COR-L47 (cell line): ENCODE measurements around the gene UMAD1.
"Not testable (repeated sequence)": the region's sequence is repeated elsewhere in the genome, so short reads cannot be mapped to it uniquely, and the experiment has no call there.

Experiments
- DNase-seq: peaks from one replicate; lab custom pipeline; 2025; lab: John Stamatoyannopoulos, UW

UMAD1 gene

DNA sequence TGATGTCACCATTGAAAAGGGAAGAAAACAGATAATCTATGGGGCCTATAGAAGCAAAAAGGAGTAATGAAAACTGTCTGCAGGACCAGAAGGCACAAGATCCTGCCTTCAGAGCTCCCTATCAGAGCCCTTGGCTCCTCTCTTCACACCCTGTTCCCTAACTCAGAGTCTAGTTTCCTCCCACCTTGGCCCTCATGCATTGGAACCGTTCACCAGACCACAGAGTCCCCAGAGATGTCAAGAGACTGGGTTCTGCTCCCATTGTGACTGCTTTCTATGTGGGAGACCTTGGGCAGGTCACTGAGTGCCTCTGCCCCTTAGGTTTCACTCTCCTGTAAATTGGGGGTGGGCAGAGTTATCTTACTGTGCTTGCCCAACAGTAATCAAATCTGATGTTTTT lies 158.0 kb downstream of the UMAD1 start:
- no peak for DNase-seq

DNA sequence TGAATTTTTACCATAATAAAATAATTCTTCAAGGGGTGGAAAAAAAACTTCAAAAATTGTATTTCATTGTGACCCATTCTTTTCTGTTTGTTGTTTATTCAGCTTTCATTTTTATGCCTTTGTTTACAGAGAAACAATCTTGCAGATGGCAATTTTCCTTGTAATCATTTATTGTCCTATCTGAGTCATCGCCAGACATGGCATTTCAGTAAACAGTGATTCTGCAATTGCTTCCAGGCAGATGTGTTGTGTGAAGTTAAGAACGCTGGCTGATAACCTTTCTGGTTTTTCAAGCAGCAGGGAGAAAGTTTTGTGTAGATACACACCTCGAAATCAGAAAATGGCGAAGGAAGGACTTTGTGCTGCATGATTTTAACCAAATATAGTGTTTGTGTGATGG lies 158.6 kb downstream of the UMAD1 start:
- peak; percentile 67 for DNase-seq

DNA sequence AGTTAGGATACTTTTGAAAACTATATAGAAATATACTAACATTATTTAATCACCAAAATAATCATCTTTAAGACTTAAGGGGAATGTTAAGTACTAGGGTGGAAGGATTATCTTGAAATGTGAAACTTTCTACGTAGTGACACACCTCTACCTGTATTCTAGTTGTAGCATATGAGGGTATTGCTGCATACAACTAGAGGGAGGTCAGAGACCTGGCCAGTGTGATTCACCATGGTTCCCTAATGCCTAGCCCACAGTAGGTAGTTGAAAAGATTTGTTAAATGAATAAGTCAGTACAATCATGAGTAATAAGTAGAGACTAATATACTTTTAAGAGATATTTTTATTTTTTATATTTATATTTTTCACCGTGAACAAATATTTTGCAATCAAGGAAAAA lies 162.0 kb downstream of the UMAD1 start:
- DNase-seq = no peak

DNA sequence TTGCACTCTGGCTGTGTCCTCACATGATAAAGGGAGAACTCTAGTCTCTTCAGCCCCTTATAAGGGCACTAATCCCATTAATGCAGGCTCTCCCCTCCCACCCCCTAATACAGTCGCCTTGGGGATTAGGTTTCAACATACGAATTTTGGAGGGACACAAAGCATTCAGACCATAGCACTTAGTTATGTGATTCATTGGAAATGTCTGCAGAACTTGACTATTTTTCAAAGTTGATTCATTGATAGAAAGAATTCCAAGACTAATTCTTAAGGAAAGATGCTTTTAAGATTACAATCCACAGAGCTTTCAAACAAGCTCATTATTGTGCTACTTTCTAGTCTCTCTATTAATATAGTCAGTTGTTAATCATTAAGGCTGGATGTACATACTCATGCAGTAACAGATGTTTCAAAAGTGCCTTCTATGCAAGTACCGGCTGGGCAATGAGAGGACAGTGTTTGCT lies 163.2 kb downstream of the UMAD1 start:
- DNase-seq = no peak

DNA sequence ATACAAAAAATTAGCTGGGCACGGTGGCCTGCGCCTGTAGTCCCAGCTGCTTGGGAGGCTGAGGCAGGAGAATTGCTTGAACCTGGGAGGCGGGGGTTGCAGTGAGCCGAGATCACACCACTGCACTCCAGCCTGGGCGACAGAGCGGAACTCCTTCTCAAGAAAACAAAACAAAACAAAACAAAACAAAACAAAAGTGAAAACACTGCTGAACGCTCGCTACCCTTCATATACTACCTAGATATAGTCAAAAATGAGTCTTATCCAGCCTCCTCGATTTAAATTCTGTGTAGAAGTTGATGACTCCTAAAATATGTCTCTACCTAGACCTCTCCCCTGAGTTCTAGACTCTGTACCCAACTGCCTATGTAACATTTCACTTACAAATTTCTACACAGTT lies 164.3 kb downstream of the UMAD1 start:
- DNase-seq = not testable (repeated sequence)

DNA sequence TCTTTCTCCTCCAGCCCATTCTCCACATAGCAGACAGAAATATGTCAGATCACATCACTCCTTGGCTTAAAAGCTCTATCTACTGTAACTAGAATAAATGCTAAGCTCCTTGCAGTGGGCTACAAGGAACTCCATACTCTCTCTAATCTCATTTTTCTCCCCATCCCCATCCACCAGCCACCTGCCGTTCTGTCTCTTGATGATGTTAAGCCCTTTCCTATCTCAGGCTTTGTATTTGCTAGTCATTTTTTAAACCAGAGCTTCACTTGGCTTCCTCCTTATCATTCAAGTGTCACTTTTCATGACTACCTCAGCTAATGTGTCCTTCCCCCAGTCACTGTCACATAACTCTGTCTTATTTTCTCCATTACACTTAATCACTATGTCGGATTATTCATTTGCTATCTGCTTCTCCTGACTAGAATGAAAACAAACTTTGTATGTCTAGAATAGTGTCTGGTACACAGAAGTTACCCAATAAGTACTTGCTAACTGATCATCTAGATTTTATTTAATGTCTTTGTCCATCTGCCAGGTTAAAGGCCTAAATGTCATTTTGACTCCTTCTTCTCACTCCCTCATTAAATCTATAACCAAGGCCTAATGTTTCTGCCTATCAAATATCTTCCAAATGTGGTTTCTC lies 165.1 kb downstream of the UMAD1 start:
- no peak for DNase-seq

DNA sequence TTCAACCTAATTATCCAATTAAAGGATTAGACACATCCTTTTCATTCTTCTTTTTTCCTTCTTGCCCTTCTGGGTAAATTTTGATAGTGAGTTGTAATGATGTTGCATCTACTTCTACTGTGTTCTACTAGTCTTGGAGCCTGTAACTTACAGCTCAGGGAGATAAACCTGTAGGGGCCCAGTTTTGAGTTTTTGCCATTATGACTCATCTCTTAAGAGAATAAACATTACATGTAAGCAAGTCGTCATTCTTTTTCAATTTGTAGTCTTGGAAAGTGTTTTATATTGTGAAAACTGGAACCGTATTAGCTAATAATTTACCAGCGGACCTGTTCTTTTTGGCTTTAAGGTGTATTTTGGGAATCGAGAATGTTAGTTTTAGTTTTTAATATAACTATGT lies 167.6 kb downstream of the UMAD1 start:
- no peak for DNase-seq

DNA sequence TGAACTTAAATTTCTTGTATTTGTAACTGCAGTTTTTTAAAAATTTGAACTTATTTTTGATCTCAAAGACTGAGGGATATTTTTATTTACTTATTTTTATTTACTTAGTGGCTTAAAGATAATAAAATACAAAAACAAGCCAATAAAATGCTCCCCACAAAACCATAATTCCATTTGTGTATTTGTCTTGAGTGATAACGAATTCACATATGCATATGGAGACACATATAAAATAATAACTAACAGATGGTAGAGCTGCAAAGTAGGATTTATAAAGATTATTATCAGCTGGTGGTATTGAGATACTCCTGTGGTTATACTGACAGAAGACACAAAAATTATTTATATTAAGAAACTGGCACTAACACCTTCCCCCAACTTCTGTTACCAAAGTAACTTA lies 168.1 kb downstream of the UMAD1 start:
- DNase-seq = no peak

DNA sequence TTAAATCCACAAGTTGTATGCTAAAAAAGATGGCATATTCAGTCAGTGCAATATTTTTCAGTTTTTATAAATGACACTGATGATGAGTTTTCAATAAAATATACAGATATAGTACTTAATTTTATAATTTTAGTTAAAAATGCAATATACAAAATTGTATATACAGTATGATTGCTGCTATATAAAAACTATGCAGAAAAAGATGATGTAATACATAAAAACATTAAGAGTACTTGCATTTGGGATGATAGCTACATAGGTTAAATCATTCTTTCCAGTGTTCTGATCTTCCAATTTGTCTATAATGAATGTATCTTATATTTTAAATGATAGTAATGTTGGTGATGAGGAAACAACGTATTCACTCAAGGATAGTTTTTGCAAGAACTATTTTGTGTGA lies 169.8 kb downstream of the UMAD1 start:
- no peak for DNase-seq

DNA sequence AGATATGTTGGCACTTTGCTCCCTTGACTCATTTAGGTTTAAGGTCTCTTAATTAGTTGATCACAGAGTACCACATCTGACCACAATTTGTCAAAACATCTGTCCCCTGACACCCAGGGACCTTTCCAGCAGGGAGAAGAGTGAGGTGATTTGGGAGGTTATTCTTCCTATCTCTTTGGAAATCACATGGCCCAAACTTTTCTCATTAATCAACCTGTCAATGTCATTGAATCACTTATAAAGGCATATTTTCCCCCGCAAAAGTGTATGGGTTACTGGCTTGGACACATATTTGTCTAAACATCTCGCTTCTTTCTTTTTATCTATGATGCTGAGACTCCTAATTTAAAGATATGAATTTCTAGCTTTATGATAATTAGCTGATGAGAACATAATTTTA lies 170.3 kb downstream of the UMAD1 start:
- DNase-seq = no peak

DNA sequence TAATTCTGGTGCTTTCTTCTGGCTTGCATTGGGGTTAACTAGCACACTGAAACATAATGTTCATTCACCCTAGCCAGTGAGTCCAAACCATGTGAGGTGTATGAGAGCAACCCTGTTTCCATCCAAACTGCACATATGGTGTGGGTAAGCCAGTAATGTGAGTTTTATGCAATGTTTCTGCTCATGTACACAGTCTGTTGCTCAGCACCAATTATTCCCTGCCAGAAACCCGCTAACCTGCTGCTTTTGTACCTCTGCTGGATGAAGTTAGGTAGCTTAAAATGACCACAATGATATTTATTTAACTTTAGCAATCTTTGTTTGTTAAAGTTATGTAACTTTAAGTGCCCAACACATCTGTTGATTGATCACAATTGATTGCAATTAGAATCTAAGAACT lies 171.6 kb downstream of the UMAD1 start:
- no peak for DNase-seq

DNA sequence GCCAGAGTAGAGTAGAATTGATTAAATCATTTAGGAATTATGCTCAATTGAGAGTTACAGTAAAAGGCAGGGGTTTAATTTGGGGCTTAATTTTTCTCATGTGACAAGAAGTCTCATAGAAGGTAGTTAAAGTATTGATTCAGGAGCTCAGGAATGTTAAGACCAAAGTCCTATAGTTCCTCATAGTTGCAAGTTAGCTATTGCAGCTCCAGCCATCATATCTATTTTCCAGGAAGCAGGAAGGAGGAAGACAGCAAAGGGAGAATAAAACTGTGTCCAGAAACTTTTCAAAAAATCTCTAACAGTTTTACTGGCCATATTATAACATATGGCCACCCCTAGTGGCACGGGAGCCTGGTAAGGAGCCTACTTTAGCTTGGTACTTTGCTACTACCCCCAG lies 174.8 kb downstream of the UMAD1 start:
- DNase-seq = no peak

DNA sequence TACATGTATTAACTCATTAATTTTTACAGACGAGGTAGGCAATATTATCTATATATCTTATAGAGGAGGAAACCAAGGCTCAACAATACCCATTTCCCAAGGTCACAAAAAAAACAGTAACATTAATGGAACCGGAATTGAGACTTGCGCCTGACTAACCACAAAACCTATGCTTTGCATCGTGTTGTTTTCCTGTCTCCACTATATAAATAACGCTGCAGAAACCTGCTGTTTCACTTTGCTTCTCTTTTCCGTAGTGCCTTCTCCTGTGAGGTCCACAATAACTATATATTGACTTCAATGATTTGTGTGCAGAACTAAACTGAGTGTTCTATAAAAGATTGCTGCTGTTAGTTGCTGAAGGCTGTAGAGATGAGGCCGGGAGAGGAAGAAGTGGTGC lies 175.5 kb downstream of the UMAD1 start:
- DNase-seq = no peak

DNA sequence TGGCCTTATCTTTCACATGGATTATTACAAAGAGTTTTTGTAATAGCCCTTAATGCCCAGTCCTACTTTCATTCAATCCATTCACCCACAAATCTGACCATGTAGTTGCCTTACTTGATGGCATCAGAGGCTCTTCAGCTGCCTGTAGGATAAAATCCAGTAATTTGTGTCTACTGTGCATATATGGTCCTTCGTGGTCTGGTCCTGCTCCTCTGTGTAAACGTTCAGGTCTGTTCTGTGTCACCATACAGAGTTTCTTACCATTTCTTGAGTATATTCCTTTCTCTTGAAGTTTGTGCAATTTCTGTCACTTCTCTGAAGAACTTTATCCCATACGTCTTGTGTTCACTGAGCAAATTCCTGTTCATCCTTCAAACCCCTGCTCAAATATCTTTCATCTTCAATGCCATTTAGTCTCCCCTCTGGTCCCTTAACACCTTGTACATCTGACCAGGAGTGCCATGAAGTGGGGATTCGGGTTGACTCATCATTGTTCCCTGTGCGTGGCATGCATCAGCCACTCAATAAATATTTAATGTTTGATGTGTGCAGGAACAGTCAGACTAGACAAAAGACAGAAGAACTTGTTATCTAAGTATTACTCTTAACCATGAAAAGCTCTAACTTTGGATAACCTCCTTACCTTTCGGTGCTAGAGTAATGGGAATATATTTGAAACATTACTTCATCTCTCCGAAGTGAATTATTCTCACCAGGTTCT lies 176.4 kb downstream of the UMAD1 start:
- no peak for DNase-seq

DNA sequence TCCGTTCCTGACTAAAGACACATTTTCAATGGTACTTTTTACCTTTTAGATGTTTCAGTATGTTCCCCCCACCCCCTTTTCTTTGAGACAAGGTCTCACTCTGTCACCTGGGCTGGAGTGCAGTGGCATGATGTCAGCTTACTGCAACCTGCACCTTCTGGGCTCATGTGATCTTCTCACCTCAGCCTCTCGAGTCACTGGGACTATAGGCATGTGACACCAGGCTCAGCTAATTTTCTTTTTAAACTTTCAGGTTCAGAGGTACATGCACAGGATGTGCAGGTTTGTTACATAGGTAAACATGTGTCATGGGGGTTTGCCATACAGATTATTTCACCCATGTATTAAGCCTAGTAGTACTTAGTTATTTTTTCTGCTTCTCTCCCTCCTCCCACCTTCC lies 177.2 kb downstream of the UMAD1 start:
- DNase-seq = no peak

DNA sequence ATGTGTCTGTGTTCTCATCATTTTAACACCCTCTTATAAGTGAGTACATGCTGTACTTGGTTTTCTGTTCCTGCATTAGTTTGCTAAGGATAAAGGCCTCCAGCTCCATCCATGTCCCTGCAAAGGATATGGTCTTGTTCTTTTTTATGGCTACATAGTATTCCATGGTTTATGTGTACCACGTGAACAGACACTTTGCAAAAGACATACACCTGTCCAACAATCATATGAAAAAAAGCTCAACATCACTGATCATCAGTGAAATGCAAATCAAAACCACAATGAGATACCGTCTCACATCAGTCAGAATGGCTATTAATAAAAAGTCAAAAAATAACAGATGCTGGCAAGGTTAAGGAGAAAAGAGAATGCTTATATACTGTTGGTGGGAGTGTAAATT lies 177.6 kb downstream of the UMAD1 start:
- not testable (repeated sequence) for DNase-seq

DNA sequence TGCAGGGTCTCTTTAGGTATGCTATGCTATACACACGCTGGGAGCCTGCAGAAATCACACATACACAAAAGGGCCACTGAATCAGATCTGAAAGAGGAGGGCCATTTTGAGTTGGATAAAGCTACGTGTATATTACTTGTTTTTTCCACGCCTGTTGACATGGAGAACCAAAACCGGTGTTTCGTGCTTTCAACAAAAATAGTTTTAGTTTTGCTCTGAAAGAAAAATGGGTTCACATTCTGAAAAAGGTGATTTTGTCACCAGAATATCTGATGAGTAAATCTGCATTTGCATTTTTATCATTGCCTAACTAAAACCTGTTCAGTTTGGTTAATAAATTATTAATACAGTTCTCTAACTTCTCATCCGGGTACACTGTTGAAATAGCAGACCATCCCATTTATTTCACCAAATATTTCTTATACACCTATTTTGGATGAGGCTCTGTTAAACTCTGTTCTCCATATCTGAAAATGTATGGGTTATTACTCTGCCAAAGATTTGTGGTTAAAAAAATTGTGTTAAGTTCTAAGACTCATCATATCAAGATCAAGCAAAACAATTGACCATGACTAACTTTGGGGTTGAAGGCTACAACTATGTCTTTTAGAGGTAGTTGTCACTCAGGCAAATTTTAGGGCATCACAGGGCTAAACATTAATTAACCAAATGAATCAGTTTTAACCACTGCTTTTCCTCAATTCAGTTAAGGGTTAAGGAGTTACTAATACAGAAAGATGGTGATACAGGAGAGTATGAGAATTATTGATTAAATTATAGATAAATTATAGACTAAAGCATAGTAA lies 179.1 kb downstream of the UMAD1 start:
- DNase-seq = no peak

DNA sequence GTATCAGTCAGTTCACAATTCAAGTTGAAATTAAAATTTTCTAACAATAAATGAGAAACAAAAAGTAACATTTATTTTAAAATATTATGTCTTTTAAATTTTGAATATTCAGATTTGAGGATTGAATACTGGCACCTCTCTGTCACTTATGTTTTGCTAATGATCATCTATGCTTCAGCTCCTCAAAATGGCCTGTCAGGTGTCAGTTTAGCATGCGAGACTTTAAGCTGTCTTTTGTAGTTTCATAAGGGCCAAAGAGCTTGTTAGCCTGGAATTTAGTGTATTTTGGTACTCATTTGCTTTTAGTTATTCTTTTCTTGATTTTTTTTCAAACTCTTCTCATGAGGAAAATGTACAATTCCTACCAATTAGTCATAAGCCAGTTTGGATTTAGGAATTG lies 179.9 kb downstream of the UMAD1 start:
- no peak for DNase-seq

DNA sequence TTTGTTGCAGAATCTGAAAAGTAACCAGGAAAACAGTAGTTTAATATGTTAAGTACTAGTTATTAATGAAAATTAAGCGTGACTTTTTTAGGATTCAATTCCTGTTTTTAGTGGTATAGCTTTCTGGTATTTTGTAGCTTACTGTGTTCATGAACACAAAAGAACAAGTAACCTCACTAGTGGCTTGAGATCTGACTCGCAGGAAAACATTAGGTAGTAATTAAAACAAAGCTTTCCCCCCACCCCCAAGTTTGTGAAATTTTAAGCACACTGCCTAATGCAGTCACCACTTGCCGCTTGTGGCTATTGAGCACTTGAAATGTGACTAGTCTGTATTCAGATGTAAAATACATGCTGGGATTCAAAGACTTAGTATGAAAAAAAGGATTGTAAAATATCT lies 180.4 kb downstream of the UMAD1 start:
- DNase-seq = no peak

DNA sequence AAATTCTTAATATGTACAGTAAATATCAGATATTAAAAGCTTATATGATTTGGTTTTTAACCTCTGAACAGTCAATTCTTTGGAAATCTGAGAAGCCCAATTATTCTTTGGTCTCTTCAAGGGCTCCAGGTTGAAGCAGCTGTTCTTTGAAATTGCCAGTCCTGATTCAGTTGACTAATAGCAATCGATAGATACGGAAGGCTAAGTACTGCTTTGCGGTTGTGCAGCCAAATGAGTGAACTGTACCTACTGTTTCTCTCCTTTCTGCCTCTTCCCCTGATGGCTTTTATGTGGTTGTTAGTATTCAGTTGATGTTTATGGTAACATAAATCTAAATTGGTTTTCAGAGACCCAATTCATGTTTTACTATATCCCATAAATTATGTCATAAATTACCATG lies 181.0 kb downstream of the UMAD1 start:
- no peak for DNase-seq

DNA sequence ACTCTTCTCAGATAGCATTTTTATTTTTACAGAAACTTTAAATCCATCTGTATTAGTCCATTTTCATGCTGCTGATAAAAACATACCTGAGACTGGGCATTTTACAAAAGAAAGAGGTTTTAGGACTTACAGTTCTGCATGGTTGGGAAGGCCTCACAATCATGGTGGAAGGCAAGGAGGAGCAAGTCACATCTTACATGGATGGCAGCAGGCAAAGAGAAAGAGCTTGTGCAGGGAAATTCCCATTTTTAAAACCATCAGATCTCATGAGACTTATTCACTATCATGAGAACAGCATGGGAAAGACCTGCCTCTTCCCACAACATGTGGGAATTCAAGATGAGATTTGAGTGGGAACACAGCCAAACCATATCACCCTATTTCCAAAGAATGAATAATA lies 184.7 kb downstream of the UMAD1 start:
- DNase-seq = not testable (repeated sequence)

DNA sequence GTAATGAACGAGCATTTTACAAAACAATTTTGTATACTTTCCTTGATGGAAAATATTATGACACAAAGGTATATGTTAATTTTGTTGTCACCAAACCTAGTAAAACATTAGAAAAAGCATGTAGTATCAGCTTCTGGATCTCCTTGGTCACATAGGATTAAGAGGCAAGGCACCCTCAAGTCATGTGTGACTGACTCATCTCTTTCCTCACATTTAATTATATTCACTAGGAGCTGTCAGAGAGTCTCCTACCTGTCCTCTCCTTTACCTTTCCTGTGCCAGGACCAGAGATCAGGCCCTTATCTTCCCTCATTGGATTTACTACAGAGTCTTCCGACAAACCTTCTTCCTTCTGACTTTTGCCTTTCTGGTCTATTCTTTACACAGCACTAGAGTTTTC lies 189.1 kb downstream of the UMAD1 start:
- DNase-seq = no peak
